Measurements from ENCODE around the gene GP9. TPM values are rescaled to one million over a fixed set of nuclear protein-coding genes. Genes with fewer than 3 reads are reported as not detected.

Gene GP9
- total RNA-seq, 1 donor from 2014 or later, result not detected

Other genes starting within 250 kb of the GP9 start
- gene ACAD9, start 181.2 kb upstream of the GP9 start, total RNA-seq, result 33.3 to 45.7 TPM (median 33.9 TPM) in 3 replicates
- gene CFAP92, start 66.7 kb upstream of the GP9 start, total RNA-seq, result not detected in 3 replicates
- gene EFCC1, start 59.5 kb upstream of the GP9 start, total RNA-seq, result 0.13 TPM in 1 of 3 replicates, not detected in the others
- 19.1 to 29.7 TPM (median 26.3 TPM) in 3 replicates for gene RAB43, start 61.0 kb downstream of the GP9 start, total RNA-seq
- gene ISY1, start 100.3 kb downstream of the GP9 start, total RNA-seq, result 31.3 to 44.7 TPM (median 31.9 TPM) in 3 replicates
- 130 to 158 TPM (median 138 TPM) in 3 replicates for gene CNBP, start 123.1 kb downstream of the GP9 start, total RNA-seq
- gene COPG1, start 188.8 kb downstream of the GP9 start, total RNA-seq, result 269 to 342 TPM (median 276 TPM) in 3 replicates
- 21.6 to 25.9 TPM (median 22.7 TPM) in 3 replicates for gene HMCES, start 218.1 kb downstream of the GP9 start, total RNA-seq

All from chondrocyte (in vitro differentiated cells).